SK-N-SH (cell line): ENCODE data around the gene BMP5.

ENCODE experiments used
- CTCF ChIP-seq: fragments of 200-600 bp; sonication (generic); IDR thresholded peaks from 2 replicates; pipeline ENCODE4 v1.6.1; 2017; ENCODE audit warnings: antibody characterized with exemption, mild to moderate bottlenecking, moderate library complexity
- NRF1 ChIP-seq: IDR thresholded peaks from 2 replicates; pipeline ENCODE4 v1.6.1; 2012; ENCODE audit warnings: low read depth, mild to moderate bottlenecking, low read length
- RAD21 ChIP-seq: IDR thresholded peaks from 2 replicates; pipeline ENCODE4 v1.6.1; 2012; ENCODE audit warnings: mild to moderate bottlenecking, low read length

GRCh38 chr6:55713436-55713835 is 162.0 kb downstream of the BMP5 start:
- TF ChIP-seq RAD21: no peak
- no peak for TF ChIP-seq NRF1
- TF ChIP-seq CTCF: no peak
